Transverse colon (tissue), 4 donors: ENCODE data around the gene WSCD1.

ENCODE experiments used
- CTCF ChIP-seq, 5 experiments: fragments of 200-600 bp in 3 of 5; fragments of 450-650 bp in 2 of 5; sonication (generic) in 3 of 5; IDR thresholded peaks; 1 replicate in 2 of 5; 2 replicates in 3 of 5; pipeline ENCODE4 v1.5.1; 2016 to 2017; ENCODE audit warnings: antibody characterized with exemption in 5 of 5, inconsistent platforms in 3 of 5, mild to moderate bottlenecking in 2 of 5, moderate library complexity in 1 of 5
- POLR2AphosphoS5 ChIP-seq, 3 donors: sonication (generic); formaldehyde crosslinking; IDR thresholded peaks; one replicate each; pipeline ENCODE4 v1.6.1; 2016; ENCODE audit warnings: antibody characterized with exemption in 3 of 3

GRCh38 chr17:6172642-6173330 is 102.6 kb downstream of the WSCD1 start:
- TF ChIP-seq CTCF (IDR thresholded peaks at IDR 0.05) = no peak
- no peak for TF ChIP-seq POLR2AphosphoS5 (IDR thresholded peaks at IDR 0.05)
